ENCODE measurements around the gene DNAJC18.

The DNAJC18 gene

DNA sequence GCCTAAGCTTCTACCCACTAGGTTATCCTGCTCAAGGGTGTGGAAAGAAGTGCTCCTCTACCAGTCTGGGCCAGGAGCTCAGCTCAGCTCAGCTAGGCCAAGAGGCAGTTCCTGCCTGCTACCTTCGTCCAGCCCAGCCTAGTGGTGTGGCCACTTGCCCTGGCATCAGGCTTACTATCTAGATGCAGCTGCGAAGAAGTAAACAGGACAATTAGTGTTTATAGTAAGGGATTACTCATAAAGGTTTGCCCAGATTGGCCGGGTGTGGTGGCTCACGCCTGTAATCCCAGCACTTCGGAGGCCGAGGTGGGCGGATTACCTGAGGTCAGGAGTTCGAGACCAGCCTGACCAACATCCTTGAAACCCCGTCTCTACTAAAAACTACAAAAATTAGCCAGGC is 22.7 kb downstream of the DNAJC18 start:
- DNase-seq (ENCODE audit: low spot score) = no peak
- in situ Hi-C loops (cut with MboI; ENCODE audit: low pct_unique_long_range_greater_than_20kb, low sequenced_read_pairs, unreplicated experiment) = no loop called here
- no peak for TF ChIP-seq CTCF (IDR thresholded peaks at IDR 0.05; ENCODE audit: extremely low read depth, insufficient read depth, missing control alignments)

DNA sequence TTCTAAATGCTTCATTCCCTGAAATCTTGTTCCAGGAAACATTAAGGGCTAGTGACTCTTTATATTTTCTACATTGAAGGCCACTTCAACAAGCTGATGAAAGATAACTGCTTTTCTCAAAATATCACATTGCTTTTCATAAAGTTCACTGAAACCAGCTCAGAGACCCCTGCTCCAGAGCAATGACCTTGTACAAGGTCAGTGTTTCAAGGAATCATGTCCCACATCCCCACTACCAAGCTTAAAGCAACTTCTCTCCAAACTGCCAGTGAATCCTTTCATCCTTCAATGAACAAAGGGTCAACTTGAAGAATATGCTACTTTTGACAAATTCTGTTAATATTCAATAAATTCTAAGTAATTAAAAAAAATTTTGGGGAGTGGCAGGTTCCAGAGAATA is 23.5 kb downstream of the DNAJC18 start:
- TF ChIP-seq CTCF (IDR thresholded peaks at IDR 0.05; ENCODE audit: extremely low read depth, insufficient read depth, missing control alignments) = no peak
- in situ Hi-C loops (cut with MboI; ENCODE audit: low pct_unique_long_range_greater_than_20kb, low sequenced_read_pairs, unreplicated experiment) = no loop called here
- DNase-seq (ENCODE audit: low spot score) = no peak

- in situ Hi-C loops (cut with MboI; ENCODE audit: low pct_unique_long_range_greater_than_20kb, low sequenced_read_pairs, unreplicated experiment) = no loop called here
- no peak for TF ChIP-seq CTCF (IDR thresholded peaks at IDR 0.05; ENCODE audit: extremely low read depth, insufficient read depth, missing control alignments)
- no peak for DNase-seq (ENCODE audit: low spot score)
Observed at GRCh38 chr5:139415221-139415861, 24.0 kb downstream of the DNAJC18 start.

DNA sequence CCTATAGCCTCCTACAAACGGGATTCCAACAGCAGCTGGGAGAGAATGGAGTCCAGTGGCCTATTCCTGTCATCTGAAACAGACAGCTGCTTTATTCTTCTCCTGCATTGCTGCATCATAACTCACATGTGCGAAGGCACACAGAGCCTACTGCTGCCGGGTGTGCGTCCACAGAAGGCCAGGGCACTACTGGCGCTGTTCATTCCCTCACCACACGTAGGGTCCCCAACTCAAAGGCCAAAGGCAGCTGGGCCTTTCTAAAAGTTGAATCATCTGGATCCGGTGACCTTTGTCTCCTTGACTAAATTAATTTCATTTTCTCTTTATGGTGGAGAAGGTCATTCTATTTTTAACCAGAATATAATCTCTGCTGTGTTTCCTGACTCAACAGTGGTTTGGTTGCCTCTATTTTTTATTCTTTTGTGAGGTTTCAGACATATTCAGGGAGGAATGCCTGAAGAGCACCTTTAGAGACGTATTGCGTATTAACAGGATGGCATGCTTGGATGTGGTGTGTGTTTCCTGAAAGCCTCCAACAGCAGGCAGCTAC is 24.7 kb downstream of the DNAJC18 start:
- no peak for TF ChIP-seq CTCF (IDR thresholded peaks at IDR 0.05; ENCODE audit: extremely low read depth, insufficient read depth, missing control alignments)
- no peak for DNase-seq (ENCODE audit: low spot score)
- in situ Hi-C loops (cut with MboI; ENCODE audit: low pct_unique_long_range_greater_than_20kb, low sequenced_read_pairs, unreplicated experiment) = no loop called here

DNA sequence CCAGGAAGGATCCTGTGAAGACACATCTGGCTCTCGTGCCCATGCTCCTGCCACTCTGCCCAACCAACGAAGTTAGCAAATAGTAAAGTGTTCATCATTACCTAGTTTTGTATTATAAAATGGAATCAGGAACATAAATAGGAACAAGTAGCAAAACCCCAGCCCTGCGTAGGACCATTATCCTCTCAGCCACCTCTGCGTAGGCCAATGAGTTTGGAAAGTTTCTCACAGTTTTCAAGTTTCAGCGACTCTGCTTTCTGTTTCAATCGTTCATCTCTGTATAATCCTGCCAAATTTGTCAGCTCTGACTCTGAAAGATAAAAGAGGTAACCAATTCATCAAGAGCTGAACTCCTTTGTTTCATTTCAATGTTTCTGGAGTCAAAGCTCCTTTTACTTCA is 25.4 kb downstream of the DNAJC18 start:
- TF ChIP-seq CTCF (IDR thresholded peaks at IDR 0.05; ENCODE audit: extremely low read depth, insufficient read depth, missing control alignments) = no peak
- in situ Hi-C loops (cut with MboI; ENCODE audit: low pct_unique_long_range_greater_than_20kb, low sequenced_read_pairs, unreplicated experiment) = no loop called here
- peak; percentile 44 for DNase-seq (ENCODE audit: low spot score)

- in situ Hi-C loops (cut with MboI; ENCODE audit: low pct_unique_long_range_greater_than_20kb, low sequenced_read_pairs, unreplicated experiment) = no loop called here
- no peak for DNase-seq (ENCODE audit: low spot score)
- TF ChIP-seq CTCF (IDR thresholded peaks at IDR 0.05; ENCODE audit: extremely low read depth, insufficient read depth, missing control alignments) = no peak
Observed at GRCh38 chr5:139413153-139413552, 26.2 kb downstream of the DNAJC18 start.
